Measurements from ENCODE around the gene RUNX3. TPM values are rescaled to one million over a fixed set of nuclear protein-coding genes. Genes with fewer than 3 reads are reported as not detected.

RUNX3 gene
- total and polyA plus RNA-seq, 4 donors = 1.7 to 9.0 (median 4.5) TPM

- no peak for ATAC-seq (ENCODE audit: insufficient read depth, low FRiP score)
- TF ChIP-seq CTCF (IDR thresholded peaks at IDR 0.05; ENCODE audit: control extremely low read depth, extremely low read depth) = no peak
Measured at GRCh38 chr1:24934310-24935195, 4.5 kb upstream of the RUNX3 start.

DNA sequence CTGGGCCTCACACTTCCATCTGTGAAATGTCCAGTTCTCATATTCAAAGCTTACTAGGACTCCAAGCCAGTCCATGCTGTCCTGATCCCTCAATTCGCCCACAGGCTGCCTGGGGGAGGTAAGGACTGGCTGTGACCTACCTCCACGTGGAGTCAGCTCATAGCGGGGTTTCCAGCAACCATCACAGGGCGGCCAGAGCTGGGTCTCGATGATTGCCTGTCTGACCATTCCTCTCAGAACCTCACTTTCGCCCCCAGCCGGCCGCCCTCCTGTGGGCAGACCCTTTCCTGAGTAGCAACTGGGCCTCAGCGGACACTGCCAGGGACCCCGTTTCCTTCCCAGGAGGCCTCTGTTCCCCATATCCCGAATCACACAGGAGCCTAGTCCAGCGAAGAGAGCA lies 3.4 kb upstream of the RUNX3 start:
- H3K27me3 ChIP-seq (ENCODE audit: control insufficient read depth in 3 of 3, insufficient read depth in 3 of 3, low read length in 2 of 3) = peaks cover 0 to 59% (median 49%) of the 10 kb centered on the region in 3 donors
- TF ChIP-seq CTCF (IDR thresholded peaks at IDR 0.05; ENCODE audit: control extremely low read depth, extremely low read depth) = no peak
- DNase-seq = no peak
- H3K4me1 ChIP-seq (ENCODE audit: control insufficient read depth in 5 of 5, insufficient read depth in 5 of 5, low read length in 5 of 5) = peaks cover 0 to 21% (median 2%) of the 10 kb centered on the region in 5 donors
- ATAC-seq (ENCODE audit: insufficient read depth, low FRiP score) = no peak
- no peaks in the 10 kb centered on the region for H3K36me3 ChIP-seq (ENCODE audit: control insufficient read depth in 4 of 4, insufficient read depth in 4 of 4, low read length in 4 of 4)
- H3K9ac ChIP-seq (ENCODE audit: insufficient read depth in 1 of 2, low read length in 2 of 2) = no peak overlapping the region
- H3K27ac ChIP-seq (ENCODE audit: low read depth in 1 of 2, low read length in 1 of 2) = no peak overlapping the region
- peaks cover 0 to 7% (median 0%) of the 10 kb centered on the region in 4 donors for H3K9me3 ChIP-seq (ENCODE audit: control insufficient read depth in 4 of 4, insufficient read depth in 3 of 4, low read length in 3 of 4)
- WGBS, 2 donors = 82 to 86% methylated on average over 12 of the region's 12 CpGs
- no peak overlapping the region for H3K4me3 ChIP-seq

More at GRCh38 chr1:24934310-24935195, 4.5 kb upstream of the RUNX3 start:
- Histone ChIP-seq H3K27ac (ENCODE audit: low read depth in 1 of 2, low read length in 1 of 2) (no peak overlapping the region), H3K4me1 (ENCODE audit: control insufficient read depth in 5 of 5, insufficient read depth in 5 of 5, low read length in 5 of 5) (peaks cover 0 to 14% (median 2%) of the 10 kb centered on the region in 5 donors), H3K9ac (ENCODE audit: insufficient read depth in 1 of 2, low read length in 2 of 2) (no peak overlapping the region), H3K27me3 (ENCODE audit: control insufficient read depth in 3 of 3, insufficient read depth in 3 of 3, low read length in 2 of 3) (peaks cover 0 to 51% (median 41%) of the 10 kb centered on the region in 3 donors), H3K36me3 (ENCODE audit: control insufficient read depth in 4 of 4, insufficient read depth in 4 of 4, low read length in 4 of 4) (no peaks in the 10 kb centered on the region), H3K9me3 (ENCODE audit: control insufficient read depth in 4 of 4, insufficient read depth in 3 of 4, low read length in 3 of 4) (peaks cover 0 to 11% (median 0%) of the 10 kb centered on the region in 4 donors), H3K4me3 (no peak overlapping the region)
- no peak for DNase-seq
- WGBS, 2 donors = 61 to 71% methylated on average over 16 of the region's 16 CpGs

DNA sequence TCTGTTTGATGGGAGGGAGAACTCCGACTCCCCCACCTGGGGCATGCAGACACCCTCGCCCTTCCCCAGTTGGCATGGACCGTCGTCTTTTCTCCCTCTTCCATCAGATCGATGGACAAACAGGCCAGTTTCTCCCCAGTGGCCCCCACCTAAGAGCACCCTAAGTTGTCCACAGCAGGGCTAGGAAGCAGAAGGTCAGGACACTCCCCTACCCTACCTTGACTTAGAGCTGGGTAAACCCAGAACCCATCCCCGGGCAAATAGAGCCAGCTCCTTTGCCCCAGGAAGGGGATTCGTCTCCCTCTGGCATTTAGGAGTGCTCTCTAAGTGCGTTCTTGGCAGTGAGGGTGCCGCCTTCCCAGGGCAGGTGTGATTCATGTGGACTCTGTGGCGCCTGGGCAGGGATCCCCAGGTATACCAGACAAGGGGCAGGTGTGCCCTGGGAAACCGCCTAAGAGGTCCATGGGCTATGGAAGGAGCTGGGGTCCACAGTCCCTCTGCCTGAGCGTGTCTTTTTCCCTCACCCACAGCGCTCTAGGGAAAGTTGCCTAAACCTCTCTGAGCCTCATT lies 2.7 kb upstream of the RUNX3 start:
- 62 to 78% methylated on average over 13 of the region's 13 CpGs for WGBS, 2 donors
- Histone ChIP-seq H3K9me3 (ENCODE audit: control insufficient read depth in 4 of 4, insufficient read depth in 3 of 4, low read length in 3 of 4) (peaks cover 0 to 4% (median 0%) of the 10 kb centered on the region in 4 donors), H3K36me3 (ENCODE audit: control insufficient read depth in 4 of 4, insufficient read depth in 4 of 4, low read length in 4 of 4) (no peaks in the 10 kb centered on the region), H3K4me3 (no peak overlapping the region), H3K4me1 (ENCODE audit: control insufficient read depth in 5 of 5, insufficient read depth in 5 of 5, low read length in 5 of 5) (peaks cover 0 to 21% (median 2%) of the 10 kb centered on the region in 5 donors), H3K9ac (ENCODE audit: insufficient read depth in 1 of 2, low read length in 2 of 2) (no peak overlapping the region), H3K27me3 (ENCODE audit: control insufficient read depth in 3 of 3, insufficient read depth in 3 of 3, low read length in 2 of 3) (peaks cover 0 to 66% (median 55%) of the 10 kb centered on the region in 3 donors), H3K27ac (ENCODE audit: low read depth in 1 of 2, low read length in 1 of 2) (no peak overlapping the region)
- DNase-seq (no peak), ATAC-seq (ENCODE audit: insufficient read depth, low FRiP score) (no peak)
- no peak for TF ChIP-seq CTCF (IDR thresholded peaks at IDR 0.05; ENCODE audit: control extremely low read depth, extremely low read depth)
